Progenitor cell of endocrine pancreas (in vitro differentiated cells): Measurements from ENCODE around the gene GRIP1. TPM values are rescaled to one million over a fixed set of nuclear protein-coding genes. Genes with fewer than 3 reads are reported as not detected.

Source experiments
- DNase-seq: peaks from one replicate; pipeline ENCODE4 v3.0.0; 2021; ENCODE audit warnings: low spot score; ENCODE audit not compliant: unreplicated experiment
- H3K27ac Mint-ChIP-seq: 2 replicates; pipeline ENCODE4 v1.8.0; 2021; ENCODE audit warnings: mild to moderate bottlenecking, moderate library complexity, mixed read lengths
- H3K27me3 Mint-ChIP-seq: 2 replicates; pipeline ENCODE4 v1.8.0; 2021; ENCODE audit warnings: mixed read lengths
- H3K36me3 Mint-ChIP-seq: 2 replicates; pipeline ENCODE4 v1.8.0; 2022; ENCODE audit warnings: mixed read lengths; ENCODE audit not compliant: insufficient read depth
- H3K4me1 Mint-ChIP-seq: 2 replicates; pipeline ENCODE4 v1.8.0; 2021; ENCODE audit warnings: low read depth, mixed read lengths
- H3K4me3 Mint-ChIP-seq: 2 replicates; pipeline ENCODE4 v1.8.0; 2021; ENCODE audit warnings: low read depth, mild to moderate bottlenecking, moderate library complexity, mixed read lengths
- H3K9me3 Mint-ChIP-seq: 2 replicates; pipeline ENCODE4 v1.8.0; 2021; ENCODE audit warnings: low read depth, mixed read lengths
- total RNA-seq: library from RNA; stranded (reverse); gene quantifications from 2 replicates; pipeline ENCODE4 v1.2.1, GENCODE V29; 2021
- TF ChIP-seq, protein P1 (sequence below): fragments of 200-600 bp; sonication (generic); IDR thresholded peaks from one replicate; pipeline ENCODE4 v1.5.0; 2021; ENCODE audit warnings: antibody characterized with exemption, mild to moderate bottlenecking; ENCODE audit not compliant: unreplicated experiment

GRIP1 gene
- total RNA-seq, 1 donor from 2014 or later = 41.3 TPM

DNA sequence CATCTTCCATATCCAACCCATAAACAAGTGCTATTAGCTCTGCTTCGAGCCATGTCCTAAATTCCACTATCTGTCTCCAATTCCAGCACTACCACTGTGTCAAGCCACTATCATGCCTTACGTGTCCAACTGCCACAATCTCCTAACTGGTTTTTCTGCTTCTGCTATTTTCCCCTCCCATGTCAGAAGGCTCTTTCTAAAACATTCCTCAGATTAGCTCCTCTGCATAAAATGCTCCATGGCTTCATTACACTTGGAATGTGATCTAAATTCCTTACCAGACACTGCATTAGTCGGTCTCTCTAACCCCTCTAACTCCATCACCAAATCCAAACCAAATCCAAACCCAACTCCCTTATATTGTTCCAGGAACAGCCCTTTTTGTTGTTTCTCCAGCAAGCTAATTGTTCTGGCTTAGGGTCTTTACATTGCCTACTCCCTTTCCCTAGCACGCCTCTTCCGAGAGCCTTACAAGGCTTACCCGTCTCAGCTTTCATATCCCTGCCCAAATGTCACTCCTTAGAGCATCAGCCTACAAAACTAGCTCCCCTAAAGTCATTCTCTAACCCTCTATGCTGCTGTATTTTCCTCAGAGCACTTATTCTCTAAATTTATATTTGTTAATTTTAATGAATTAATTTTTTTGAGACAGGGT is 236.8 kb downstream of the GRIP1 start:
- Mint-ChIP-seq H3K9me3 (no peaks in the 10 kb centered on the region), H3K4me3 (no peak overlapping the region), H3K27me3 (peaks cover 3% of the 10 kb centered on the region), H3K27ac (no peak overlapping the region), H3K4me1 (no peaks in the 10 kb centered on the region), H3K36me3 (peaks cover 5% of the 10 kb centered on the region)
- TF ChIP-seq, protein P1, sequence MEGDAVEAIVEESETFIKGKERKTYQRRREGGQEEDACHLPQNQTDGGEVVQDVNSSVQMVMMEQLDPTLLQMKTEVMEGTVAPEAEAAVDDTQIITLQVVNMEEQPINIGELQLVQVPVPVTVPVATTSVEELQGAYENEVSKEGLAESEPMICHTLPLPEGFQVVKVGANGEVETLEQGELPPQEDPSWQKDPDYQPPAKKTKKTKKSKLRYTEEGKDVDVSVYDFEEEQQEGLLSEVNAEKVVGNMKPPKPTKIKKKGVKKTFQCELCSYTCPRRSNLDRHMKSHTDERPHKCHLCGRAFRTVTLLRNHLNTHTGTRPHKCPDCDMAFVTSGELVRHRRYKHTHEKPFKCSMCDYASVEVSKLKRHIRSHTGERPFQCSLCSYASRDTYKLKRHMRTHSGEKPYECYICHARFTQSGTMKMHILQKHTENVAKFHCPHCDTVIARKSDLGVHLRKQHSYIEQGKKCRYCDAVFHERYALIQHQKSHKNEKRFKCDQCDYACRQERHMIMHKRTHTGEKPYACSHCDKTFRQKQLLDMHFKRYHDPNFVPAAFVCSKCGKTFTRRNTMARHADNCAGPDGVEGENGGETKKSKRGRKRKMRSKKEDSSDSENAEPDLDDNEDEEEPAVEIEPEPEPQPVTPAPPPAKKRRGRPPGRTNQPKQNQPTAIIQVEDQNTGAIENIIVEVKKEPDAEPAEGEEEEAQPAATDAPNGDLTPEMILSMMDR = no peak
- no peak for DNase-seq

GRCh38 chr12:66438601-66439000 is 240.3 kb downstream of the GRIP1 start:
- Mint-ChIP-seq H3K27me3 (peaks cover 15% of the 10 kb centered on the region), H3K9me3 (no peaks in the 10 kb centered on the region), H3K4me3 (no peak overlapping the region), H3K27ac (no peak overlapping the region), H3K36me3 (no peaks in the 10 kb centered on the region), H3K4me1 (peaks cover 7% of the 10 kb centered on the region)
- DNase-seq = no peak
- TF ChIP-seq, protein P1 = no peak

DNA sequence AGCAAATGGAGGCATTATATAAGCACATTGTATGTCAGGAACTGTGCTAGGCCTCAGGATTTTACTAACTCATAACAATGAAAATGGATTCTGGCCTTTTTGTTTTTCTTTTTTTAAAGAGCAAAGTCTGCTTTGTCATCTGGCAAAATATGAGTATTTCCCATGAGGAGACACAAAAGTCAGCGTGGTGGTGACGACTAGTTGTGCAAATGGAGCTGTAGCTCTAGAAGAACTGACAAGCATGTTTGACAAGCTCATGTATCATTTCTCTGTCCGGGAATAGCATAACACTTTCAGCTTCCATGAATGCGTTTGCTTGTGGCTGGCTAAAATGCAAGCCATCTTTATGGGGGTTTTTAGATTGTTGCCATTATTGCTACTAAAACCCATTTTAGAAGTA is 248.8 kb downstream of the GRIP1 start:
- Mint-ChIP-seq H3K4me3 (no peak overlapping the region), H3K27ac (no peak overlapping the region), H3K27me3 (peaks cover 26% of the 10 kb centered on the region), H3K9me3 (no peaks in the 10 kb centered on the region), H3K36me3 (peaks cover 7% of the 10 kb centered on the region), H3K4me1 (peaks cover 4% of the 10 kb centered on the region)
- TF ChIP-seq, protein P1 = no peak
- no peak for DNase-seq

DNA sequence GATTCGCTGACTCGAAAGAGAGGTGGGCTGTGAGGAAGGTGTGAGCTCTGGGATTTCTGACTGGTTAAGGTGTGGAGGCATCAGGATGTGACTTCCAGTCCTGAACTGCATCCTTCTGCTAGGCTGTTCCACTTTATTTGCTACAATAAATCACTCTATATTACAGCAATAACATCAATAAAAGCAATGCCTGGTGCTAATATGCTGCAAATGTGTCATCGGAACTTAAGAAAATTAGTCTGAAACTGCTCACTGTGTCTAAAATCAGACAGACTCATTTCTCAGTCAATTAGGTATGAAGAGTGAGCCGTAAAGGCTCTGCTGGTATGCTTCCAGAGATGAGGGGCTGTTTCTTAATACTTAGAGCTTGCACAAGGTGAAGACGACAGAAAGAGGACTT is 250.0 kb downstream of the GRIP1 start:
- Mint-ChIP-seq H3K27me3 (peaks cover 17% of the 10 kb centered on the region), H3K36me3 (peaks cover 11% of the 10 kb centered on the region), H3K9me3 (peaks cover 7% of the 10 kb centered on the region), H3K4me1 (peaks cover 2% of the 10 kb centered on the region), H3K4me3 (no peak overlapping the region), H3K27ac (no peak overlapping the region)
- TF ChIP-seq, protein P1 = no peak
- DNase-seq = no peak

- Mint-ChIP-seq H3K9me3 (peaks cover 7% of the 10 kb centered on the region), H3K4me3 (no peak overlapping the region), H3K4me1 (peaks cover 2% of the 10 kb centered on the region), H3K27ac (no peak overlapping the region), H3K27me3 (peaks cover 11% of the 10 kb centered on the region), H3K36me3 (peaks cover 11% of the 10 kb centered on the region)
- TF ChIP-seq, protein P1 = no peak
- no peak for DNase-seq
Observed at GRCh38 chr12:66428261-66428660, 250.6 kb downstream of the GRIP1 start.
